Measurements from ENCODE around the gene CHPF. TPM values are rescaled to one million over a fixed set of nuclear protein-coding genes. Genes with fewer than 3 reads are reported as not detected.

The CHPF gene
- total RNA-seq, 1 experiment from 2014 or later = 228 TPM

GRCh38 chr2:219502618-219503017 is 41.0 kb downstream of the CHPF start:
- intact Hi-C loops (cut with micrococcal nuclease) = no loop called here
- Histone ChIP-seq H3K27me3 (ENCODE audit: insufficient read depth, low read length) (no peaks in the 10 kb centered on the region), H3K4me3 (replicated peaks in 1 of 2; ENCODE audit: low read depth in 1 of 2, low read length in 2 of 2) (no peak overlapping the region), H3K27ac (ENCODE audit: low read depth, low read length) (no peak overlapping the region), H3K4me2 (ENCODE audit: low read length) (no peak overlapping the region), H2AFZ (ENCODE audit: low read depth, low read length, poor library complexity, severe bottlenecking) (no peak overlapping the region), H3K36me3 (ENCODE audit: control insufficient read depth in 1 of 2, insufficient read depth in 2 of 2, low read length in 2 of 2) (peaks cover 6% of the 10 kb centered on the region in 2 experiments; a peak in 1 of 4 replicates), H3K79me2 (ENCODE audit: insufficient read depth, low read length) (peaks cover 14% of the 10 kb centered on the region), H4K20me1 (ENCODE audit: insufficient read depth) (no peaks in the 10 kb centered on the region), H3K4me1 (ENCODE audit: control insufficient read depth in 1 of 2, insufficient read depth in 2 of 2, low read length in 2 of 2) (peaks cover 11 to 37% of the 10 kb centered on the region in 2 experiments; a peak in 3 of 4 replicates), H3K9me3 (ENCODE audit: control insufficient read depth in 1 of 2, insufficient read depth in 1 of 2, low read depth in 1 of 2, low read length in 2 of 2) (no peaks in the 10 kb centered on the region), H3K9ac (ENCODE audit: low read length) (no peak overlapping the region), H3K9me2 (ENCODE audit: insufficient read depth) (no peaks in the 10 kb centered on the region)
- RAD21 ChIA-PET (ENCODE audit: low non-redundant PET in 1 of 2, low total read pairs in 2 of 2, uncharacterized antibody in 2 of 2, unreplicated experiment in 2 of 2) = no interaction called here
- no TSS peak for BruUV-seq (replicated peaks)
- DNase-seq (ENCODE audit: low read depth, low spot score) (no peak), ATAC-seq (no peak)
- TF ChIP-seq, protein P1, sequence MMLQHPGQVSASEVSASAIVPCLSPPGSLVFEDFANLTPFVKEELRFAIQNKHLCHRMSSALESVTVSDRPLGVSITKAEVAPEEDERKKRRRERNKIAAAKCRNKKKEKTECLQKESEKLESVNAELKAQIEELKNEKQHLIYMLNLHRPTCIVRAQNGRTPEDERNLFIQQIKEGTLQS (IDR thresholded peaks at IDR 0.05) = no peak
- TF ChIP-seq FOSL1 (IDR thresholded peaks at IDR 0.05; ENCODE audit: low read depth) = no peak
- no peak for TF ChIP-seq YY1 (IDR thresholded peaks at IDR 0.05; ENCODE audit: extremely low read depth, insufficient replicate concordance, low read depth, low read length)
- TF ChIP-seq RAD21 (IDR thresholded peaks at IDR 0.05; ENCODE audit: low read depth) = no peak
- TF ChIP-seq SP1 (IDR thresholded peaks at IDR 0.05; ENCODE audit: low read depth) = no peak
- TF ChIP-seq, protein P2, sequence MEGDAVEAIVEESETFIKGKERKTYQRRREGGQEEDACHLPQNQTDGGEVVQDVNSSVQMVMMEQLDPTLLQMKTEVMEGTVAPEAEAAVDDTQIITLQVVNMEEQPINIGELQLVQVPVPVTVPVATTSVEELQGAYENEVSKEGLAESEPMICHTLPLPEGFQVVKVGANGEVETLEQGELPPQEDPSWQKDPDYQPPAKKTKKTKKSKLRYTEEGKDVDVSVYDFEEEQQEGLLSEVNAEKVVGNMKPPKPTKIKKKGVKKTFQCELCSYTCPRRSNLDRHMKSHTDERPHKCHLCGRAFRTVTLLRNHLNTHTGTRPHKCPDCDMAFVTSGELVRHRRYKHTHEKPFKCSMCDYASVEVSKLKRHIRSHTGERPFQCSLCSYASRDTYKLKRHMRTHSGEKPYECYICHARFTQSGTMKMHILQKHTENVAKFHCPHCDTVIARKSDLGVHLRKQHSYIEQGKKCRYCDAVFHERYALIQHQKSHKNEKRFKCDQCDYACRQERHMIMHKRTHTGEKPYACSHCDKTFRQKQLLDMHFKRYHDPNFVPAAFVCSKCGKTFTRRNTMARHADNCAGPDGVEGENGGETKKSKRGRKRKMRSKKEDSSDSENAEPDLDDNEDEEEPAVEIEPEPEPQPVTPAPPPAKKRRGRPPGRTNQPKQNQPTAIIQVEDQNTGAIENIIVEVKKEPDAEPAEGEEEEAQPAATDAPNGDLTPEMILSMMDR (IDR thresholded peaks at IDR 0.05 in 2 of 3, conservative IDR thresholded peaks at IDR 0.05 in 1 of 3; ENCODE audit: borderline replicate concordance in 1 of 3, insufficient read depth in 1 of 3, low read depth in 2 of 3, low read length in 2 of 3) = no peak
- TF ChIP-seq ZFX (IDR thresholded peaks at IDR 0.05) = no peak
- TF ChIP-seq CEBPB (IDR thresholded peaks at IDR 0.05; ENCODE audit: low read depth) = no peak
- TF ChIP-seq CBX3 (IDR thresholded peaks at IDR 0.05; ENCODE audit: low read depth) = no peak
- TF ChIP-seq, protein P3, sequence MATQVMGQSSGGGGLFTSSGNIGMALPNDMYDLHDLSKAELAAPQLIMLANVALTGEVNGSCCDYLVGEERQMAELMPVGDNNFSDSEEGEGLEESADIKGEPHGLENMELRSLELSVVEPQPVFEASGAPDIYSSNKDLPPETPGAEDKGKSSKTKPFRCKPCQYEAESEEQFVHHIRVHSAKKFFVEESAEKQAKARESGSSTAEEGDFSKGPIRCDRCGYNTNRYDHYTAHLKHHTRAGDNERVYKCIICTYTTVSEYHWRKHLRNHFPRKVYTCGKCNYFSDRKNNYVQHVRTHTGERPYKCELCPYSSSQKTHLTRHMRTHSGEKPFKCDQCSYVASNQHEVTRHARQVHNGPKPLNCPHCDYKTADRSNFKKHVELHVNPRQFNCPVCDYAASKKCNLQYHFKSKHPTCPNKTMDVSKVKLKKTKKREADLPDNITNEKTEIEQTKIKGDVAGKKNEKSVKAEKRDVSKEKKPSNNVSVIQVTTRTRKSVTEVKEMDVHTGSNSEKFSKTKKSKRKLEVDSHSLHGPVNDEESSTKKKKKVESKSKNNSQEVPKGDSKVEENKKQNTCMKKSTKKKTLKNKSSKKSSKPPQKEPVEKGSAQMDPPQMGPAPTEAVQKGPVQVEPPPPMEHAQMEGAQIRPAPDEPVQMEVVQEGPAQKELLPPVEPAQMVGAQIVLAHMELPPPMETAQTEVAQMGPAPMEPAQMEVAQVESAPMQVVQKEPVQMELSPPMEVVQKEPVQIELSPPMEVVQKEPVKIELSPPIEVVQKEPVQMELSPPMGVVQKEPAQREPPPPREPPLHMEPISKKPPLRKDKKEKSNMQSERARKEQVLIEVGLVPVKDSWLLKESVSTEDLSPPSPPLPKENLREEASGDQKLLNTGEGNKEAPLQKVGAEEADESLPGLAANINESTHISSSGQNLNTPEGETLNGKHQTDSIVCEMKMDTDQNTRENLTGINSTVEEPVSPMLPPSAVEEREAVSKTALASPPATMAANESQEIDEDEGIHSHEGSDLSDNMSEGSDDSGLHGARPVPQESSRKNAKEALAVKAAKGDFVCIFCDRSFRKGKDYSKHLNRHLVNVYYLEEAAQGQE (IDR thresholded peaks at IDR 0.05; ENCODE audit: low read depth) = no peak
- TF ChIP-seq JUND (IDR thresholded peaks at IDR 0.05) = no peak
- no peak for TF ChIP-seq SRF (IDR thresholded peaks at IDR 0.05; ENCODE audit: low read depth)
- no peak for TF ChIP-seq SIN3A (IDR thresholded peaks at IDR 0.05; ENCODE audit: low read depth)
- TF ChIP-seq EGR1 (IDR thresholded peaks at IDR 0.05; ENCODE audit: low read depth) = no peak
- no peak for TF ChIP-seq EZH2phosphoT487 (IDR thresholded peaks at IDR 0.05; ENCODE audit: borderline replicate concordance)
- no peak for TF ChIP-seq POLR2A (IDR thresholded peaks at IDR 0.05; ENCODE audit: borderline replicate concordance, extremely low read depth, insufficient read depth, insufficient read length)
- no peak for TF ChIP-seq ZNF274 (IDR thresholded peaks at IDR 0.05; ENCODE audit: low read depth, low read length)
- POLR2A ChIA-PET = no interaction called here
- CTCF ChIA-PET = no interaction called here

Measured in HCT116 (cell line).